HL-60 (cell line): ENCODE data around the gene TCERG1.

Experiments used
- DNase-seq, 2 experiments: peaks; one replicate each; pipeline ENCODE4 v3.0.0-alpha.2; 2010 to 2020; ENCODE audit warnings: low read depth in 1 of 2, low spot score in 1 of 2
- H3K27ac ChIP-seq: fragments of 250-450 bp; sonication (Bioruptor Pico); replicated peaks from 2 replicates; pipeline ENCODE4 v1.5.1; 2020; ENCODE audit warnings: mild to moderate bottlenecking, moderate library complexity
- H3K27me3 ChIP-seq: fragments of 250-450 bp; sonication (Bioruptor Pico); 2 replicates; pipeline ENCODE4 v1.5.1; 2021; ENCODE audit warnings: mild to moderate bottlenecking, moderate library complexity; ENCODE audit not compliant: insufficient read depth, poor library complexity, severe bottlenecking
- H3K4me3 ChIP-seq: replicated peaks from 2 replicates; pipeline ENCODE4 v1.5.1; 2011; ENCODE audit warnings: mild to moderate bottlenecking, control low read depth, low read length; ENCODE audit not compliant: insufficient read depth
- CTCF ChIP-seq: IDR thresholded peaks from one replicate; pipeline ENCODE4 v1.5.1; 2011; ENCODE audit warnings: low read length, control low read depth, inconsistent platforms; ENCODE audit not compliant: insufficient read depth
- GABPA ChIP-seq: IDR thresholded peaks from 2 replicates; pipeline ENCODE4 v1.6.1; 2012; ENCODE audit warnings: low read depth
- POLR2AphosphoS5 ChIP-seq: IDR thresholded peaks from 2 replicates; pipeline ENCODE4 v1.6.1; 2012; ENCODE audit warnings: low read depth
- SPI1 ChIP-seq: IDR thresholded peaks from 2 replicates; pipeline ENCODE4 v1.6.1; 2012; ENCODE audit warnings: low read depth, mild to moderate bottlenecking, borderline replicate concordance
- TF ChIP-seq, protein P1 (sequence below): IDR thresholded peaks from 2 replicates; pipeline ENCODE4 v1.6.1; 2012; ENCODE audit warnings: low read depth; ENCODE audit not compliant: insufficient replicate concordance

The TCERG1 gene

DNA sequence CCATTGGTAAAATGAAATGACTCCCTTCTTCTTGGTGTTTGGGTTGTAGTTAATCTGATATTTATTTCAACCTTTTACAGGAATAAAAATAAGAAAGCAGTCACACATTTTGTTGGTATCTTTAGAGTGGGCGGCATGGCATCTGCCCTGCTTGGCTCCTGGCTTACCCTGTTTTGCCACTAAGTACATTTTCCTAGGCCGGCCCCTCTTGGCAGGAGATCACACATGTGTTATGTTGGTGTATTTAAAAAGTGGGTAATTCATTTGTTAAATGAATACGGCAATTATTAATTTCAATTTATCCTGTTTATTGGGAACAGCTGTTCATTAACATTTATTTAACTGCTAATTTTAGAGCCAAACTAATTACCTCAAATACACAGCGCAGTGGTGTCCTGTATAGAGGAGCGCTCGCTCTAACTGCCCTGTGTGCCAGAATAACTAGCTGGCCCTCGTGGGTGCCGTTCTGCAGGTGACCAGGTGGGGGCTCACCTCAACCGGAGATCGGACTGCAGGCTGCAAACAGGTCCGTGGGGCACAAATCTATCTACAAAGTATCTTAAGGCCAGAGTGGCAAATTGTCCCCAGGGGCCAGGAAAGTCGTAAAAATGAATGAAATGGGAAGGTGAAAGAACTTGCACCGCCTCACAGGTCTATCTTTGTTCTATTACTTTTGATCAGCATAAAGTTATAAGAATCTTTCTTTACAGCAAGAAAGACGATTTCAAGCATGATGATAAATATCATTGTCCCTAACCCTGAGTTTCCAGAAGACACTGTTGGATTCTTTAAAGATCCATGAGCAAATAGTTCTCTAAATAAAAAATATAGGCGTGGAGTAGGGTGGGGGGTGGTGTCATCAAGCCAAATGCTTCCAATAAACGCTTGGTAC, 95.1 kb downstream of the TCERG1 start:
- Histone ChIP-seq H3K27ac (no peak overlapping the region), H3K4me3 (no peak overlapping the region), H3K27me3 (peaks cover 4% of the 10 kb centered on the region)
- DNase-seq: peak; percentile 34 to 73
- TF ChIP-seq, protein P1, sequence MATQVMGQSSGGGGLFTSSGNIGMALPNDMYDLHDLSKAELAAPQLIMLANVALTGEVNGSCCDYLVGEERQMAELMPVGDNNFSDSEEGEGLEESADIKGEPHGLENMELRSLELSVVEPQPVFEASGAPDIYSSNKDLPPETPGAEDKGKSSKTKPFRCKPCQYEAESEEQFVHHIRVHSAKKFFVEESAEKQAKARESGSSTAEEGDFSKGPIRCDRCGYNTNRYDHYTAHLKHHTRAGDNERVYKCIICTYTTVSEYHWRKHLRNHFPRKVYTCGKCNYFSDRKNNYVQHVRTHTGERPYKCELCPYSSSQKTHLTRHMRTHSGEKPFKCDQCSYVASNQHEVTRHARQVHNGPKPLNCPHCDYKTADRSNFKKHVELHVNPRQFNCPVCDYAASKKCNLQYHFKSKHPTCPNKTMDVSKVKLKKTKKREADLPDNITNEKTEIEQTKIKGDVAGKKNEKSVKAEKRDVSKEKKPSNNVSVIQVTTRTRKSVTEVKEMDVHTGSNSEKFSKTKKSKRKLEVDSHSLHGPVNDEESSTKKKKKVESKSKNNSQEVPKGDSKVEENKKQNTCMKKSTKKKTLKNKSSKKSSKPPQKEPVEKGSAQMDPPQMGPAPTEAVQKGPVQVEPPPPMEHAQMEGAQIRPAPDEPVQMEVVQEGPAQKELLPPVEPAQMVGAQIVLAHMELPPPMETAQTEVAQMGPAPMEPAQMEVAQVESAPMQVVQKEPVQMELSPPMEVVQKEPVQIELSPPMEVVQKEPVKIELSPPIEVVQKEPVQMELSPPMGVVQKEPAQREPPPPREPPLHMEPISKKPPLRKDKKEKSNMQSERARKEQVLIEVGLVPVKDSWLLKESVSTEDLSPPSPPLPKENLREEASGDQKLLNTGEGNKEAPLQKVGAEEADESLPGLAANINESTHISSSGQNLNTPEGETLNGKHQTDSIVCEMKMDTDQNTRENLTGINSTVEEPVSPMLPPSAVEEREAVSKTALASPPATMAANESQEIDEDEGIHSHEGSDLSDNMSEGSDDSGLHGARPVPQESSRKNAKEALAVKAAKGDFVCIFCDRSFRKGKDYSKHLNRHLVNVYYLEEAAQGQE: no peak
- peak; percentile 72 for TF ChIP-seq CTCF

GRCh38 chr5:146544232-146544631, 97.1 kb downstream of the TCERG1 start:
- no peak for DNase-seq
- no peak for TF ChIP-seq CTCF
- TF ChIP-seq SPI1: no peak
- no peak for TF ChIP-seq POLR2AphosphoS5
- TF ChIP-seq GABPA: no peak
- TF ChIP-seq, protein P1: no peak
- H3K4me3 ChIP-seq: no peak overlapping the region
- H3K27ac ChIP-seq: no peak overlapping the region
- peaks cover 4% of the 10 kb centered on the region for H3K27me3 ChIP-seq

DNA sequence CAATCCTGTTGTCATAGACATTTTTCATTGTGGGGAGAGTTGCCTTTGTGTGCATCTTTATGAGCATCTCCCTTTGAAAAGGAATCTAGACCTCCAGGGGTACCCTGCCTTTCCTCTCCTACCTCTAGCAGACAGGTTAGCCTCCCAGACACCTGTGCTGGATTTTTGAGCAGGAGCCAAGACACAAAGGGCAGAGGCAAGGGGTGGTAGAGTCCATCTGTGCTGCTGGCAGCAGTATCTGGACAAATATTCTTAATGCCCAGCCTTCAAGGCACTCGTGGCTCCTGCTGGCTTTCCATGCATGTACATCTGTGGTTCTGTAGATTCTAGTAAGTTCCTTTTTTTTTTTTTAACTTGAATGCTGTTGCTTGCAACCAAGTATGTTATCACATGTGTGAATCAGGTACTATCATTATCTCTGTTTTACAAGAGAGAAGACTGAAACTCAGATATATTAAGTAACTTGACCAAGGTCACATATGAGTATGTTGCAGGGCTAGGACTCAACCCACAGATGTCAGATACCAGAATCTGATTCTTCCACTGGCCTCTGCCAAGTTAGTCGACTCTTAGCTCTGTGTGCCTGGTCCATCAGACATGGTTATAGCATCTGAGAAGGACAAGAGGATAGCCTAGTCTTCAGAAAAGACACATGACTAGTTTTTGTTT, 101.8 kb downstream of the TCERG1 start:
- no peak overlapping the region for H3K4me3 ChIP-seq
- no peak for DNase-seq
- no peak overlapping the region for H3K27ac ChIP-seq
- TF ChIP-seq SPI1 (no peak), POLR2AphosphoS5 (no peak), CTCF (no peak), GABPA (no peak)
- TF ChIP-seq, protein P1: no peak
- H3K27me3 ChIP-seq: peaks cover 4% of the 10 kb centered on the region
